Measurements from ENCODE around the gene FRMPD1.

FRMPD1 gene

DNA sequence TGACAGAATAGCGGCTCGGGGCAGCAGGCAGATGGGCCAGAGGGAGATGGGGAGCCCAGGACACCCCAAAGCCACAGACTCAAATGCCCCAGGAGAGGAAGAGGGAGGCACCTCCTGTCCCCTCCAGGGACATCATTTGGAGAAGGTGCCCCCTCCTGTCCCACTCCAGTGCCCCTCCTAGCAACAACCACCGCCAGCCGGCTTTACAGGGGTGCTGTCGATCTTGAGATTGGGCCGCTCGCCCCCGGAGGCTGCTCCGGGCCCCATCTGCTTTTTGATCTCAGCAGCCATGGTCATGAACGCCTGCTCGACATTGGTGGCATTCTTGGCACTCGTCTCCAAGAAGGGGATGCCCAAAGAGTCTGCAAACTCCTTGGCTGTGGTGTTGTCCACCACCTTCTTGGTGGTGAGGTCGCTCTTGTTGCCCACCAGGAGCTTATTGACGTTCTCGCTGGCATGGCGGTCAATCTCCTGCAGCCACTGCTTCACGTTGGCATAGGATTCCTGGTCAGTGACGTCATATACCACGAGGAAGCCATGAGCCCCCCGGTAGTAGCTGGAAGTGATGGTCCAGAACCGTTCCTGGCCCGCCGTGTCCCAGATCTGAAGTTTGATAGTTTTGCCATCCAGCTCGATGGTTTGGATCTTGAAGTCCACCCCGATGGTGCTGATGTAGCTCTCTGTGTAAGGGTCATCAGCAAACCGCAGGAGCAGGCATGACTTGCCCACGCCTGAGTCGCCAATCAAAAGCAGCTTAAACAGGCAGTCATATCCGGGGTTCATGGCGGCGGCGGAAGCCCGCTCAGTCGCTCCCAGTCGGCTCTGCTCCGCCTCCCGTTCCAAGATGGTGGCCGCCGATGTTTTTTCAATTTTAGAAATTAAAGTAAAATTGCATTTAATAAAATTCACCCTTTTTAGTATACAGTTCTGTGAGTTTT, 14.0 kb upstream of the FRMPD1 start:
- no peak for DNase-seq

DNA sequence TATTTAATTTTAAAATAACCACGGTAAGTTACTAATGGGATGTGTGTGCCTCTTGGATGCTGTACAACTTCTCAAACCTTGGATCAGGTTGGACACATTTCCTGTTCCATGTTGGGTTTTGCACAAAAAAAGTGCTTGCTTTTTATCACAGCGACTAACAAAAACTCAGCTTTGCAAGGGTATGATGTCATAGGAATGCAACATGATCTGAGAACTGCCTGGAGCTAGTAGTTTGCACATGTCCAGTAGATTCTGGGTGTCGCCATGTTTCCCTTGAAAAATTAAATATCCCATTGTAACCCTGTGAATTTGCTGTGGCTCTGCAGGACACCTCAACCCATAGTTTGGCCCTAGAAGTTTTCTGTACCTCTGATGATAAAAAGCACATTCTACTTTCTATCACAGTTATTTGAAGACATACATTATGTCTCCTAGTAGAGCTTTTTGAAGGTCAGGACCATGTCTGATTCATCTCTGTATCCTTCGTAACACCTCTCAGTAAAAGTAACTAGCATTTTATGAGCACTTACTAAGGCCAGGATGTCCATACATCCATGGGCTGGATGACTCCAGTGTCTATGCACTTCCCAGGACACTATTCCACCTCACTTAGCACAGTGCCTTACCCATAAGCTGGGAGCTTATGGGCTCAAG, 11.5 kb upstream of the FRMPD1 start:
- no peak for DNase-seq

GRCh38 chr9:37639841-37640240, 10.9 kb upstream of the FRMPD1 start:
- DNase-seq: no peak

DNA sequence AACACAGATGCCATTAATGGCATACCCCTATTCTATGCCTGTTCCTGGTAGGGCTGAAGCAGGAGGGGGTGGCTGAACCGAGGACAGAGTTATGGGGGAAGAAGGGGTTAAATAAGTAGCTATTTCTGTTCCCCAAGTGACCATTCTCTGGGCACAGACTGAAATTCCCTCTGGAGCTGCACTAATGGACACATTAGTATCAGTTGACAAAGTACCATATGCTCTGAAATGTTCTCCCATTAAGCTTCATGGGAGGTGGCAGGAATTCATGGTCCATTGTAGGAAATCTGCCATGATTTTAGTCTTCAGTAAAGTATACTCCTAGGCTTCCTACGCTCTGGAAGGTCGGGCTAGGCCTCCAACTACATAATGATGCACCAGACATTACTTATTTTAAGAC, 10.5 kb upstream of the FRMPD1 start:
- DNase-seq: no peak

DNA sequence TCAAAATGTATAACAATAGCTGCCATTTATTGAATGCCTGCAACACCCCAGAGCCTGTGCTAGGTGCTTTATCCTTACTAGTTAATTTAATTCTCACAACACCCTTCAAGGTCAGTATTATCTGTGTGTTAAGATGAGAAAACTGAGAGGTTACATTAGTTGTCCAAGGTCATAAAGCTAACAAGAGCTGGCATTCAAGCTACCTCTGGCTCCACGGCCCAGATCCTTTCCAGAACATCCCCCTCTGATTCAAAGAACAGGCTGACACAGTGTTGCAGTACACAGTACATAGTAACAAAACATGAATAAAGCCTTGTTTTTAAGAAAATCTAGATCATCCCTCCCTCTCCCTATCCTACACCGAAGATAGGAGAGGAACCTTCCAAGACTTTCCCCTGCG, 9.4 kb upstream of the FRMPD1 start:
- DNase-seq: no peak

DNA sequence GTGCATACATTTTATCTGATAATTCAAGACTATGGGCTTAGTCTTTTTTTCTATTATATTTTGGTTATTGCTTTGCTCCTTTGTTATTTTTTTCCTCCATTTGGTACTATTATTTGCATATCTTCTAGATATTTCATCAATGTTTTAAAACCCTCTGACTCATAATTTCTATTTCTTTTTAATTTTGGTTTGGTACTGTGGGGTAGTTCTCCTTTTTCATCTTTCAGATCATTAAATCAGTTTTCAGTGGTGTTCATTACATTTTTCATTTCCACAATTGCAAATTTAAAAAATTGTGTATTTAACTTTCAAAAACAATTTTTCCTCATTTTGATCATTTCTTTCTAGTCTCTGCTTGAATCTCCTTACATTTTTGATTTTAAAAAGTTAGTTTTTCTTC, 7.5 kb upstream of the FRMPD1 start:
- DNase-seq: no peak

DNA sequence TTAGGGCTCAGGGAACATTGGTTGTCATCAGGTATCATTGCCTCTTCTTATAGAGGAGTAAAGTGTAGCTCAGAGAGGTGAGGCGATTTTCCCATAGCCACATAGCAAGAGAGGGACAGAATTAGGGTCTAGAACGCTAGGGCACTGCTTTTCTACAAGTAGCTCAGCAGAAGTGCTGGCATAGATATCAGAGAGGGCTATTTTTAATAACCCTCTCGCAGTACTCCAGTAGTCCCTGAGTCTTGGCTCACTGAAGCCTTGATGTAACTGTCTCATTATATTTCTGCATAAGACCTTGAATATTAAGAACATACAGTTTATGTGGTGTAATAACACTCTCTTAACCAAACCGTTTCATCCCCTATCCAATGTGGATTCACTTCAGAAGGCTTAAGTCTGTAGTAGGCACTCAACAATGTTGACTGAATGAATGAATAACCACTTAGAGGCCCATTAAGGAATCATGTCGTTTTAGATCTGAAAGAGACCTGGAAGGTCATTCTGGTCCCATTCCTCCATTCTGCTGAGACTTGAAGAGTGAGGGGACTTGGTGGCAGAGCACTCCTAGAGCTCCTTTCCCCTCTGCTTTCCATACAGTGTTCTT, 4.7 kb upstream of the FRMPD1 start:
- no peak for DNase-seq

DNA sequence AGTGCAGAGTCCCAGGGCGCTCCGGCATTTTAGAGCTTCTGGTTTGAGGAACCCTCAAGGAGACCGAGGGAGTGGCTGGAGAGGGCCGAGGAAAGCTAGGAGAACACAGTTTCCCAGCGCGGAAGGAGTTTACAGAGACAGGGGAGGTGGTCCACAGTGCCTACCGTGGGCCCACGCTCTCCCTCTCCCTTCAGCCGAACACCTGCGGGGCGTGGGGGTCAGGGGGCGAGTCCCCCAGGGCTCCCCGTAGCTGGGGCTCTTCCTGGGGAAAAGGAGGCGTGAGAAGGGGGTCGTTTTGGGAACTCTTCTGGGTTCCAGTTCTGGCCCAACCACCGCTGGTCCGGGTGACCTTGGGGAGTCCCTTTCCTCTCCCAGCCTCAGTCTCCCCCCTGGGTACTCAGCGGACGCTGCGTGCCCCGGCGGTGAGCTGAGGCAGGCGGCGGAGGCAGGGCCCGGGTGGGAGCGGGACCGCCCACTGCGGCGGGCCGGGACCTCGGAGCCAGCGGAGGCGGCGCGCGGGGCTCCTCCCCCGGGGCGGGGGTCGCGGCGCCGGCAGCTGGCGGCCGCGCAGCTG, 368 bp upstream of the FRMPD1 start:
- DNase-seq: no peak

DNA sequence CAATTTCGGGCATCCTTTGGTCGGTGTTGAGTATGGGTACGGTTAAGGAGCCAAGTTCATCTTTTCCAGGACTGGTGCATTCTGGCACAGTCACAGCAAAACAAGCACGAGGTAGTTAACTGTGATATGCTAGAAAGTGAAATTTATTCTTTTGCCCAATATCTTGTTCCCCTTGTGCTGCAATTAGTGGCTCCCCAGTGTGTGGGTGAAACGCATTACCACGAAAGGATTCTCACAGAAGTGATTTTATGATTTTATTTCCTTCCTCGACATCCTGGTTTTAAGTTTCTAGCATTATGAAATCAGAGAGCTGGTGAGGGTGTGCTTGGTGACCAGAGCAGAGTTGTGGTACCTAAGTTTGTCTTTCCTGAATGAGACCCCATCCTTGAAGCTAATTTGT, 1.5 kb downstream of the FRMPD1 start:
- no peak for DNase-seq

GRCh38 chr9:37653385-37653784, 2.6 kb downstream of the FRMPD1 start:
- DNase-seq: no peak

DNA sequence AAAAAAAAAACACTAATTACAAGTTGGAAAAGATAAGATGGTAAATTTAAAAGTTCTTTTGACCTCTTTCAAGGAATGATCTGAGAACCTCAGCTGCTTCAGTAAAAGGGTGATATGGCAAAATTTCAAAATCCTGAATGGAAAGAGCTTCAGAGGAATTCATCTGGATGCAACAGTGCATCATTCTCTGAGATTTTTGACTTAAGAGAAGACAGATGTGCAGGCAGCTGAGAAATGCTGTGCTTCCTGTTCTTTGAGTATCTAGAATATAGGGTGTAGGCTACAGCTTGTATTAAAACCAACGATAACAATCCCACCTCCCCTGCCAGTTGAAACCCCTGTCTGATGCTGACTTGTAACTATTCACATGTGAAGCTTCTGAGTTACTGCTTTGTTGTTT, 6.2 kb downstream of the FRMPD1 start:
- no peak for DNase-seq

DNA sequence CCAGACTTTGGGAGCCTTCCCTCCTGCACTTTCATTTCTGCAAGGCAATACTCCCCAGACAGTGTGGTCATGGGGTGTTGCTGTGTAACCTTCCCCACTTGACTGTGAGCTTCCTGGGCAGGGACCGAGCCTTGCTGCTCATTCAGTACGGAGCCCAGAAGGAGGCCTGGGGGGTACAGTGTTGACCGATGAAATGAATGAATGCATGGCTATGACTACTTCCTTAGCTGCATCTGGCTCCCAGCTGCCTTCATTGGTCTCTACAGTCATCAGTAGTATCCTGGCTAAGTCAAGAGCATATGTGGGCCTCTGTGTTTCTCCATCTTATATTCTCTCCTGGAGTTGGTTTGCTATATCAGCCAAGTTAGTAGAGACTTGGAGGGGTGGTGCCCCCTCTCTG, 9.9 kb downstream of the FRMPD1 start:
- DNase-seq: no peak

GRCh38 chr9:37663926-37664325, 13.2 kb downstream of the FRMPD1 start:
- no peak for DNase-seq

DNA sequence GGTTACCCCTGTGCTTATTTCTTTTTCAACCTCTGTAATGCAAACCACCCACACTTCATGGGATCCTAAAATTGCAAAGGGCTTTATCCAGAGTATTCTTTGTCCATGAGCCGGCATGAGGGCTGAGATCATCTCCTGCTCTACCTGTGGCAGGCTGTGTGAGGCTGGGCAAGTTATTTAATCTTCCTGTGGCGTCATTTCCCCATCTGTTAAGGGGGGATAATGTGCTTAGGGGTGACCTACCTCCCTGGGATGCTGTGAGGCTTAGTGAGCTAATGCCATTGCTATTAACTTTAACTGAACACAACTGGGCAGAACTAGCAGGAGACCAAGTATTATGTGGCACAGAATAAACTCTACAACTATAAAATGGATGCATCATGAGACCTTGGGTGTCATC, 17.0 kb downstream of the FRMPD1 start:
- no peak for DNase-seq

GRCh38 chr9:37668116-37668601, 17.4 kb downstream of the FRMPD1 start:
- DNase-seq: no peak

DNA sequence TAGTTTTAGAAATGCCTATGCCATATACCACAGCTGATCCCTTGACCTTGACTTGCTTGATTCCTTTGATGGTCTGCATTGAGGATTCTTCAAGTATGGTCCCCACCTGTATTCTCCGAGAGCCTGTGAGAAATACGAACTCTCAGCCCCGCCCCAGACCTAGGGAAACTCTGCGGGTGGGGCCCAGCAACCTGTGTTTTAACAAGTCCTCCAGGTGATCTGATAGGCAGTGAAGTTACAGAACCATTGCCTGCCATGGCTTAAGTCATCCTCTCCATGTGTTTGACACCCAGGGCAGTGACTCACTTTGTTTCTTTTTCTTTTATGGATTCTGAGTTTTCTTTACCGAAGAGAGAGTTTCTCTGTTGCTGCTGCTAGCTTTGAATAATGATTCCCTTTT, 18.5 kb downstream of the FRMPD1 start:
- DNase-seq: no peak

DNA sequence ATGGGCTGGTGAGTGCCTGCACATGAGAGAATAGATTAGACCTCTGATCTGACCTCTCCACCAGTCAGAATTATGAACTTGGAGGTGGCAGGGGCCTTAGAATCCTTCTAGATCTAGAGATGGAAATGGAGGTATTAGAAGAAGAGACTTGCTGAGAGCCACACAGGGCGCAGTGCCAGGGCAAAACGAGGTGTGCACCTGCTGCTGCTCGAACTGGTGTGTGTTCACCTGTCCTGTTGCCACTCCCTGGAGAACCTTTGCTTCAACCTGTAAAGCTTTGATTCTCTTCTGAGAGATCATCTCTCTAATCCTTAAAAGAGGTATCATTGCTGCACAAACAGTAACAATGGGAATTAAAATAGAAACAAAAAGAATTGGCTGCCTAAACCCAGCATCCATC, 24.9 kb downstream of the FRMPD1 start:
- DNase-seq: no peak

GRCh38 chr9:37676411-37676830, 25.7 kb downstream of the FRMPD1 start:
- DNase-seq: no peak

DNA sequence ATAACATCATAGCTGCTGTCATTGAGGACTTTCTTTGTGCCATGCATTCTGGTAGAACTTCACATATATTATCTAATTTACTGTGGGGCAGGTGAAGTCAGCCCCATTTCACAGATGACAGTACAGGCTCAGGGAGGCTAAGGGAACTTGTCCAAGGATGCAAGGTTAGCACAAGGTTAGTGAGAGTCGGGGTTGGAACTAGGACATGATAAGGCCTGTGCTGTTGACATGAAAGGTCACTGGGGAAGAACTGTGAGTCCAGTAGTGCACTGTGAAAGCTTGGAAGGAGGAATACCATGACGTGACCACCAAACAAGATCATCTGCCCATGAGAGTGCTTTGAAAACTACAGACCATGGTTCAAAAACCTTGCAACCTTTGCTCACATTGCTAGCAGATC, 26.7 kb downstream of the FRMPD1 start:
- no peak for DNase-seq

DNA sequence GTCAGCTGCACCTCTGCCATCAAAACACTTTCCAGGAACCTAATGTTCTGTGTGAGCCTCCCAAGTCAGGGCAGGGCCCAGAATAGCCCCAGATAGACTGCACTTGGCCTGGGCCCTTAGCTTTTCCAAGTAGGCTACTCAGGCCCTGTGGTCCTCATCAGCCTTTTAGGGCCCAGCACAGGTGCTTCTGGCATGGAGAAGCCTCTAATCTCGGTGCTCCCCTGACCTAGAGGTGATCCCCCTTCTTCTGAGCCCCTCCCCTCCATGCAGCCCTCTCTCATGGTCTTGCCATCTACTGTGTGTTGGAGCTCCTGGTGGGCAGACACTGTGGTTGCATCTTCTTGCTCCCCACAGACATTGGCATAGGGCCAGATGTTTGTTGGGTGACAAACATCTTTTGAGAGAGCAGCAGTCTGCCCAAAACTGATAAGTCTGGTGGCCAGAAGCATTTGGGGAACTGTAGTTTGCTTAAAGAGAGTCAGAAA, 28.1 kb downstream of the FRMPD1 start:
- peak; percentile 3 for DNase-seq

GRCh38 chr9:37679649-37680402, 29.1 kb downstream of the FRMPD1 start:
- no peak for DNase-seq

- DNase-seq: no peak
Measured at GRCh38 chr9:37682951-37683350, 32.2 kb downstream of the FRMPD1 start.

Measured in fibroblast of skin of right quadriceps (primary cell).